HG03039 (cell line): ENCODE data around the gene SASS6.
"Not testable (repeated sequence)": the region's sequence is repeated elsewhere in the genome, so short reads cannot be mapped to it uniquely, and the experiment has no call there.

Experiments used
- ATAC-seq: cut with Tn5 transposase; IDR thresholded peaks from one replicate; pipeline ENCODE4 v1.9.1; 2021; ENCODE audit warnings: mild to moderate bottlenecking, moderate library complexity; ENCODE audit not compliant: unreplicated experiment

The SASS6 gene

DNA sequence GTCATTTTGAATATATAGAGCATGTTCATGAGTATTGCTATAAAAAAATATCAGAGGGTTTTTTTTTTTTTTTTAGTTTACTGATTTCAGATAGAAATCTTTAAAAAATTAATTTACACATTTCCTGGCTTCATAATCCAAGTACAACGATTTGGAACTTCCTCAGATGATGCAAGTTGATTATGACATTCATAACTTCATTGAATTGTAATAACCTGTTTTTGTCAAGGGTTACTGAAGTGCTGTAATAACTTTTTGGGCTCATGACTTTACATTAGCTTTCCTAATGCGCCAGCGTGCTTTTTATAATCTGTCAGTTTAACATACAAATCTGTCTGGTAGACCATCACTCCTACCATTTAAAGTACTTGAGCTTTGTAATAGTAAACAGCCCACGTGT, 81.3 kb downstream of the SASS6 start:
- no peak for ATAC-seq

DNA sequence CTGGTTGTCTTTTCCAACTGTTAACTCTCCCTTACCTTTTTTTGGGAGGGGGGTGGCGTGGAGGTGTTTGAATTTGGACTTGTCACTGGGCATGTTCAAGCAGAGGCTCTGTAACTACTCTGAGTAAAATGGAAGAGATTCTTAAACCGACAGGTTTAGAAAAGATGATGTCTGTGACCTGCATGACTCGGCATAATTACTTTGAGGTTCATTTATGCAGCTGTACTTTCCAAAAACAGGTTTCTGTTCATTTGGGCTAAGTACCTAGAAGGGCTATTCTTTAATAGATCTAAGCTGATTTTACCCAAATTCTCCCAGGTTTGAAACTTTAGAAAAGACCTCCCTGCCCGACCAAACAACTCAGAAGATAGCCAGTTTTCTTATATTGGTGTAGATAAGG, 82.6 kb downstream of the SASS6 start:
- no peak for ATAC-seq

DNA sequence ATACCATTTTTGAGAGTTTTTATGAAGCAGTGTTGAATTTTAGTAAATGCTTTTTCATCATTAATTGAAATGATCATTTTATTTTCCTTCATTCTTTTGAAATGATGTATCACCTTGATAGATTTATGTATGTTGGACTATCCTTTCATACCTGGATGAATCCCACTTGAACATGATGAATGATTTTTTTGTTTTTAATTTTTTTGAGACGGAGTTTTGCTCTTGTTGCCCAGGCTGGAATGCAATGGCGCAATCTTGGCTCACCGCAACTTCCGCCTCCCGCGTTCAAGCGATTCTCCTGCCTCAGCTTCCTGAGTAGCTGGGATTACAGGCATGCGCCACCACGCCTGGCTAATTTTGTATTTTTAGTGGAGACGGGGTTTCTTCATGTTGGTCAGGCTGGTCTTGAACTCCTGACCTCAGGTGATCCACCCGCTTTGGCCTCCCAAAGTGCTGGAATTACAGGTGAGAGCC, 85.5 kb downstream of the SASS6 start:
- not testable (repeated sequence) for ATAC-seq

DNA sequence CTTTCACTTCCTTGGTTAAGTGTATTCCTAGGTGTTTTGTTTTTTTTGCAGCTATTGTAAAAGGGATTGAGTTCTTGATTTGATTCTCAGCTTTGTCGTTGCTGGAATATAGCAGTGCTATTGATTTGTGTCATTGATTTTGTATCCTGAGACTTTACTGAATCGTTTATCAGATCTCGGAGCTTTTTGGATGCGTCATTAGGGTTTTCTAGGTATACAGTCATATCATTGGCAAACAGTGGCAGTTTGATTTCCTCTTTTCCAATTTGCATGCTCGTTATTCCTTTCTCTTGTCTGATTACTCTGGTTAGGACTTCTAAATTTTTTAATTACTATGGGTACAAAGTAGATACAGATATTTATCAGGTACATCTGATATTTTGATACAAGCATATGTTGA, 87.5 kb downstream of the SASS6 start:
- no peak for ATAC-seq

DNA sequence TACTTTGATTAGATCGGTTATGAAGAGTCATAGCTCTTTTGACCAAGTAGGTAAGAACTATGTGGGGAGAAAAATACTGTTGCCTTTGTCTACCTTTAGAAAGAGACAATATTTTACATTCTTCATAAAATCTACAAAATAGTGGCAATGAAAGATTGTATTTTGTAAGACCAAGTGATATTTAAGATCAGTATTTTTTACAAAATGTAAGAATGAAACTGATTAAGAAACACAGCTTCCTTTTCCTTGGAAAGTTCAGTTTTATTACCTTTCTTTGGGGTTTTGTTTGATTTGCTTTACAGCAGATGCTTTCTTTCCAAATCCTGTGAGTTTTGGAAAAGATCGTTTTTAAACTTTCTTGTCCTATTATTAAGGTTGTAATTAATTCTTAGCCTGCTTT, 93.1 kb downstream of the SASS6 start:
- no peak for ATAC-seq

DNA sequence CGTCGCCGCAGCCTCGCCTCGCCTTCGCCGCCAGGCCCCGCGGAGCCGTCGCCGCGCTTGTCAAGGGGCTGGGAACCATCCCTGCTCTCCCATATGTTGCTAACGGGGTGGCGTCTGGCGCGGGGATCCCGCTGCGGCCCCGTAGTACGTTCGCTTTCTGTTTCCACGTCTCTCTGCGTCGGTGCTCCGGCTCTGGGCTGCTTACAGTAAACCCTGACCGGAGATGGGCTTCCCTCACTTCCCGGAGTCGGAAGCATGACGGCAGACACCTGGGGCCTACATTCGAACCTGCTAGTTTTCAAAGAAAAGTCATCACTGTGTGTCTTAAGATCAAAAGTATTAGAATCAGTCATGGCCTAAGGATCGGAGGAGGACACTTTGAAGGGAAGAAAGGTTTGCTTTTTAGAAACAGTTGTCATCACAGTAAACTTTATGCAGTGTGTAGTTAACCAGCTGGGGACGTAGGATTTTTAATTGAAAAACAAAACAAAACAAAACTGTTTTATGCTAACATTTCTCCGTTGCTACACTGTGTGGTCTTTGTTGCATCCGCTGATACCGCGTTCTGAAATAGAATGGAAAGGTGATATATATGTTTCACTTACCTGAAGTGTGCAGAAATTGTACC, 94.0 kb downstream of the SASS6 start:
- peak; percentile 39 for ATAC-seq

DNA sequence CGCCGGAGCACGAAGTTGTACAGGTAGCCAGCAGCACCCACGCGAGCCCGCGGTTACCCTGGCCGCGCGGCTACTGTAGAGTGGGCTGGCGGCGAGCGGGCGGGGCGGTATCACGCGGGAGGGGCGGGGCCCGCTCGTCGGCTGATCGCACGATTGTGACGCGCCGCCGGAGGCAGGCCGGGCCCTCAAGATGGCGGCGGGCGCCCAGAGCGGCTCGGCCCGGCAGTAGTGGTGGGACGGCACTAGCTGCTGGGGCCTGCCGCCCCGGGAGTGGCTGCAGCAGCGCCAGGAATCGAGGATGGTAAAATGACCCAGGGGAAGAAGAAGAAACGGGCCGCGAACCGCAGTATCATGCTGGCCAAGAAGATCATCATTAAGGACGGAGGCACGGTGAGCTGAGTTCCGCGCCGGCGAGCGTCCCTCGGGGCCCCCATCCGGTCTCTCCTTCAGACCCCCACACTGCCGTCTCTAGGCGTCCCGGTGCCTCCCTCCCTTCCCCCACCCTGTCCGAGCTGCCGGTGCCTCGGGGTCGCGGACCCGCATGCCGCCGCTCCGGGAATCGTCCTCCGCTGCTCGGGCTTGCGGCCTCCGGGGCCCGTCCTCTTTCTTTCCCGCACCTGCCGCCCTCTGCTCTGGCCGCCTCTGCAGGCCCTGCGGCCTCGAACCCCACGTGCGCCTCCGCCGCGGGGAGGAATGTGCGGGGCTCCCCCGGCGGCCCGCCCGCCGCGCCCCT, 94.6 kb downstream of the SASS6 start:
- peak; percentile 84 for ATAC-seq

DNA sequence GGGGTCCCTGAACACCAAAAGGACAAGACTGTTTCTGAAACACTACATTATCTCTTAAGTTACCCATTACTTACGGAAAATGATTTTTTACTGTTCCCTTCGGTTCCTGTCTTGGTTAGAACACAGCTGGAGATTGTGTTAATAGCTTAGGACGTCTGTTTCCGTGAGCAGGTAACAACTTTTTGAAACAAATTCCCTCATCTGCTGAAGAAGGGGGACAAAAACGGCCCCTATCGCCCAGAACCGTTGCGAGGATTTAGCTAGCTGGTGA, 95.1 kb downstream of the SASS6 start:
- no peak for ATAC-seq

DNA sequence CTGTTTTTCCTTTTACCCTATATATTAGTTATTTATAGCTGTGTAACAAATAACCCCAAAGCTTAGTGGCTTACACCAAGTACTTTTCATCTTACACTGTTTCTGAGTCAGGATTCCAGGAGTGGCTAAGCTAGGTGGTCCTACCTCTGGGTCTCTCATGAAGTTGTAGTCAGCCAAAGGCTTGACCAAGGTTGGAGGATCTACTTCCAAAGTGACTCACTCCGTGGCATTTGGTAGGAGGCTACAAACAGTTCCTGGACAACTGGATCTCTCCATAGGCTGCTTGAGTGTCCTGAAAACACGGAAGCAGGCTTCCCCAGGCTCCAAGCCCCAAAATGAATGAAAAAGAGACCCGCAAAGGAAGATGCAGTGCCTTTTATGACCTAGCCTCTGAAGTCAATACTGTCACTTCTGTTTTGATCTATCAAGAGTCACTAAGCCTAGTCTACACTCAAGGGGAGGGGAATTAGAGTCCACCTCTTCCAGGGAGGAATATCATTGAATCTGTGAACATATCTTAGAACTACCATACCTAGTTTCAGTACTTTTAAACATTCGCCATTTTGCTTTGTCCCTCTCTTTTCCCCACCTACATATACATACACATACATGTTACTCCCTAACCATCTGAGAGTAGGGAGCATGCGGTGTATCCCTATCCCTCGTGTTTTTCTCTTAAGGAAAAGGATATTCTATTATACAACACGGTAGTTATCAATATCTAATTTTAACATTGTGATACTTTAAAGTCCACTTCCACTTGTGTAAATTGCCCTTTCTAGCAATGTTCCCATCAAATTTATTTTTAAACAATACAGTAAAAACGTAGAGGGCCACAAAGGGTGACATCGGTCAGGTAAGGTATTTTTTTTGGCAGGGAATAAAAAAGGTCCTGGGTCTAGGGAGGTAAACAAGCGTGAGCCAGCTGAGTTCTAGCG, 95.7 kb downstream of the SASS6 start:
- no peak for ATAC-seq

DNA sequence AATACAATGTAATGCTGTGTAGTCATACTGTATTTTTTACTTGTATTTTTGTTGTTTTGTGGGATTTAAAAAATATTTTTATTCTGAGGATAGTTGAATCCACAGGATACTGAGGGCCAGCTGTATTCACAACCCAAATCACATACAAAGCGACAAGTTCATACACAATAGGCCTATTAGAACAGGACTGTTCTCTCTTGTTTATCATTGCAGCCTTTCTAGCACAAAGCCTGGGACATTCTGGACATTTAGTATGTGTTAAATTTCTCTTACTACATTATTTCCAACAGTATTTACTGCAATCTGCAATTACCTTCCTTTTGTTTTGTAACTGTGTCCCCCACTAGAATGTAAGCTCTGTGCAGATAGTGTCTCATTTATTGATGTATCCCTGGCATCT, 97.5 kb downstream of the SASS6 start:
- ATAC-seq: no peak

DNA sequence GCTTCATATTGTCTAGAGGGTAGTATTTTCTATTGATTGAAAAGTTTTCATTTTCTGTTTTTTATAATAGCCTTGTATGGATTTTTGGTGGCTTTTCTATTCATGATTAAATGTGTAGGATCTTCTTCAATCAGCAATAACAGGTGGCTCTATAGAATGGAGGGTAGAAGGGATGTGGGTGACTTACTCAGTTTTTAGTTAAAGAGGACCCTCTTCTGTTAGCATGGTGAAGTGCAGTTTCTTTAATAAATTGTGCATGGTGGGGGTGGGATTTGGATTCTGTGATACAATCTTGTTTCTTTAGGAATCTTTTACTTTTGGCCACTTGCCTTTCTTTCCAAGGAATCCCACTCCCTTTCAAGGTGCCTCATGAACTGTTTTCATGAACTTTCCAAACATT, 98.3 kb downstream of the SASS6 start:
- ATAC-seq: no peak
